H1 (cell line): ENCODE measurements around the gene APOA4. TPM values are rescaled to one million over a fixed set of nuclear protein-coding genes. Genes with fewer than 3 reads are reported as not detected.

Experiments
- CHD2 ChIP-seq: IDR thresholded peaks from 2 replicates; pipeline ENCODE4 v1.6.1; 2012; ENCODE audit warnings: low read length, improper control_type of control experiment
- POLR2AphosphoS5 ChIP-seq: IDR thresholded peaks from 2 replicates; pipeline ENCODE4 v1.6.1; 2011; ENCODE audit warnings: low read depth, low read length
- YY1 ChIP-seq: IDR thresholded peaks from 2 replicates; pipeline ENCODE4 v1.6.1; 2011; ENCODE audit warnings: low read depth, mild to moderate bottlenecking, low read length
- polyA plus RNA-seq, 7 experiments: library from polyadenylated mRNA; depleted of rRNA in 3 of 7; stranded (reverse) in 5 of 7; unstranded in 2 of 7; fragments of >200 nt in 5 of 7; fragments of 200-250 nt in 2 of 7; gene quantifications; 1 replicate in 5 of 7; 2 replicates in 1 of 7; 4 replicates in 1 of 7; pipeline versions ENCODE4 v1.2.1 to v1.2.3, GENCODE V29; 2011 to 2013; ENCODE audit warnings: missing spikeins in 2 of 7, mixed read lengths in 2 of 7
- total RNA-seq: library from RNA; stranded (reverse); fragmentation: NEBNext Ultra II Directional; extraction: Animal tissue kit (Norgen Biotek cat#: 25700); gene quantifications from 2 replicates; pipeline ENCODE4 v1.2.1, GENCODE V29; 2021
- TF ChIP-seq, protein P1 (sequence below): IDR thresholded peaks from 2 replicates; pipeline ENCODE4 v1.6.1; 2011; ENCODE audit warnings: low read length, improper control_type of control experiment
- TF ChIP-seq, protein P2 (sequence below), 3 experiments: IDR thresholded peaks; 1 replicate in 2 of 3; 2 replicates in 1 of 3; pipeline versions ENCODE4 v1.5.1 to v1.6.1; 2011; ENCODE audit warnings: low read length in 3 of 3, mild to moderate bottlenecking in 3 of 3, inconsistent platforms in 2 of 3, low read depth in 1 of 3, moderate library complexity in 1 of 3; ENCODE audit not compliant: insufficient read depth in 1 of 3; ENCODE audit errors: control extremely low read depth in 1 of 3

Gene APOA4
- total and polyA plus RNA-seq, 2 of the 8 experiments (the other 6 are each of a cell fraction or from before 2014, with no cell fraction given): not detected

DNA sequence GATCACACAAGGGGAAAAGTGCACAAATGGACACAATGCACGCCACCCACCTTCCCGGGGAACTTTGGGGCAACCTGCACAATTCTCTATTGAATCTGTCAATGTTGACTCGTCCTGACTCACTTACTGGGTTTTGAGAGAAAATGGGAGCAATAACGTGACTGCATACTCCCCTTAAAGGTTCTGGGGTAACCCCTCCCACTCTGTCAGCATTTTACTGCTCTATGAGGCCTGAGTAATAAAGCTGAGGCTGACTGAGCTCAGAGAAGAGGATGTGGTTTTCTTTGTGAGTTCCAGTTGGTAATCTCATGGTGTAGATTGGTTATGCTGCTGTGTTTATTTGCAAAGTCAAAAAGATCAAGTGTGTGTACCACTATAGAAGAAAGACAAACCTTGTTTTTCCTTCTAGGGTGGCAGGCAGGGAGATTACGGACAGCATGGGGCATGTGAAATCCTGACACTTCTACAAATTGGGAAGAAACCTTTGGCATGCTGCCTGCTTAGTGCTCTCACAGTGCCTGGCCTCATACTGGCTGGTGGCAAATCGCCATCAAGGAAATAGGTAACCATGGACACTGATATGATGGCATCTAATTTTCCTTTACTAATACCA is 30.5 kb upstream of the APOA4 start (continued):
- TF ChIP-seq CHD2: no peak
- no peak for TF ChIP-seq YY1
- TF ChIP-seq, protein P1, sequence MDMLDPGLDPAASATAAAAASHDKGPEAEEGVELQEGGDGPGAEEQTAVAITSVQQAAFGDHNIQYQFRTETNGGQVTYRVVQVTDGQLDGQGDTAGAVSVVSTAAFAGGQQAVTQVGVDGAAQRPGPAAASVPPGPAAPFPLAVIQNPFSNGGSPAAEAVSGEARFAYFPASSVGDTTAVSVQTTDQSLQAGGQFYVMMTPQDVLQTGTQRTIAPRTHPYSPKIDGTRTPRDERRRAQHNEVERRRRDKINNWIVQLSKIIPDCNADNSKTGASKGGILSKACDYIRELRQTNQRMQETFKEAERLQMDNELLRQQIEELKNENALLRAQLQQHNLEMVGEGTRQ: no peak
- TF ChIP-seq, protein P2, sequence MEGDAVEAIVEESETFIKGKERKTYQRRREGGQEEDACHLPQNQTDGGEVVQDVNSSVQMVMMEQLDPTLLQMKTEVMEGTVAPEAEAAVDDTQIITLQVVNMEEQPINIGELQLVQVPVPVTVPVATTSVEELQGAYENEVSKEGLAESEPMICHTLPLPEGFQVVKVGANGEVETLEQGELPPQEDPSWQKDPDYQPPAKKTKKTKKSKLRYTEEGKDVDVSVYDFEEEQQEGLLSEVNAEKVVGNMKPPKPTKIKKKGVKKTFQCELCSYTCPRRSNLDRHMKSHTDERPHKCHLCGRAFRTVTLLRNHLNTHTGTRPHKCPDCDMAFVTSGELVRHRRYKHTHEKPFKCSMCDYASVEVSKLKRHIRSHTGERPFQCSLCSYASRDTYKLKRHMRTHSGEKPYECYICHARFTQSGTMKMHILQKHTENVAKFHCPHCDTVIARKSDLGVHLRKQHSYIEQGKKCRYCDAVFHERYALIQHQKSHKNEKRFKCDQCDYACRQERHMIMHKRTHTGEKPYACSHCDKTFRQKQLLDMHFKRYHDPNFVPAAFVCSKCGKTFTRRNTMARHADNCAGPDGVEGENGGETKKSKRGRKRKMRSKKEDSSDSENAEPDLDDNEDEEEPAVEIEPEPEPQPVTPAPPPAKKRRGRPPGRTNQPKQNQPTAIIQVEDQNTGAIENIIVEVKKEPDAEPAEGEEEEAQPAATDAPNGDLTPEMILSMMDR (IDR thresholded peaks at IDR 0.05; ENCODE audit: control extremely low read depth in 1 of 3, insufficient read depth in 1 of 3, low read depth in 1 of 3, low read length in 3 of 3): no peak
- no peak for TF ChIP-seq POLR2AphosphoS5
